ENCODE data around the gene TECTA.

The TECTA gene

DNA sequence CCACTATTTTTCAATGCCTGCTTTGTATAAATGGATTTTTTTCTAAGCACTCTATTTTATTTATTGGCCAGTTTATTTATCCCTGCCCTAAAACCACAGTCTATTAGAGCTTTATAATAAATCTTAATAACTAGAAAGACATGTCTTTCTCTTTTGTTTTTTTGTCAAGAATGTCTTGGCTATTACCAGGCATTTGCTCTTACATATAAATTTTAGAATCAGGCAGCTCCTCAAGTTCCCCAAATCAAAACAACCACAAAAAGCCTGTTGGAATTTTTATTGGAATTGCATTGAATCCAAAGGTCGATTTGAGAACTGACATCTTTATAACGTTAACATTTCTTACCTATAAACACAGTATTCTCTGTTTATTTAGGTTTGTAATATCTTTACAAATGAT, 105.8 kb downstream of the TECTA start:
- Mint-ChIP-seq H3K4me3 (no peak overlapping the region), H3K27ac (no peak overlapping the region), H3K9me3 (no peaks in the 10 kb centered on the region), H3K36me3 (no peaks in the 10 kb centered on the region), H3K27me3 (peaks cover 6% of the 10 kb centered on the region), H3K4me1 (no peaks in the 10 kb centered on the region)
- DNase-seq (ENCODE audit: low spot score in 2 of 2) (no peak), ATAC-seq (ENCODE audit: low read depth) (no peak)

DNA sequence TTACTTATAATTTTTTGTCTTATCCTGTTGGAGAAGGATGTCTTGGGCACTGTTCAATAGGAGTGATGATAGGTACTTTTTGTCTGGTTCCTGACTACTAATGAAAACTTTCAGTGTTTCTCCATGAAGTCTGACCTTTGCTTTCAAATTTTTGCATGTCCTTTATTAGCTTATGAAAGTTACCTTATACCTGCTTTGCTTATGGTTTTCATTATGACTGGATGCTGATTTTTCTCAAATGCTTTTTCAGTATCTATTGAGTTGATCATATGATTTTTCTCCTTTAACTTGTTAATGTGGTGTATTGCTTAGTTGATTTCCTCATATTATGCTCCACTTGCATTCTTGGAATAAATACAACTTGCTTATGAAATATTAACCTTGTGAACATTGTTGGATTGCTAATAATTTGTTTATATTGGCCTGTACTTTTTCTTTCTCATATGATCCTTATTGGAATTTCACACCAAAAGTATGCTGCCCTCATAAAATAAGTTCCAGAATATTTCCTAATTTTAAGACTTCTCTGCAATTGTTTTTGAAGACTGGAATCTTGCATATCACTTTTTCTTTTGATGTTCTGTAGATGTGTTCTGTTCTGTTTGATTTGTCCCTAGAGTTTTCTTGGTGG, 106.6 kb downstream of the TECTA start:
- DNase-seq (ENCODE audit: low spot score in 2 of 2) (no peak), ATAC-seq (ENCODE audit: low read depth) (no peak)

DNA sequence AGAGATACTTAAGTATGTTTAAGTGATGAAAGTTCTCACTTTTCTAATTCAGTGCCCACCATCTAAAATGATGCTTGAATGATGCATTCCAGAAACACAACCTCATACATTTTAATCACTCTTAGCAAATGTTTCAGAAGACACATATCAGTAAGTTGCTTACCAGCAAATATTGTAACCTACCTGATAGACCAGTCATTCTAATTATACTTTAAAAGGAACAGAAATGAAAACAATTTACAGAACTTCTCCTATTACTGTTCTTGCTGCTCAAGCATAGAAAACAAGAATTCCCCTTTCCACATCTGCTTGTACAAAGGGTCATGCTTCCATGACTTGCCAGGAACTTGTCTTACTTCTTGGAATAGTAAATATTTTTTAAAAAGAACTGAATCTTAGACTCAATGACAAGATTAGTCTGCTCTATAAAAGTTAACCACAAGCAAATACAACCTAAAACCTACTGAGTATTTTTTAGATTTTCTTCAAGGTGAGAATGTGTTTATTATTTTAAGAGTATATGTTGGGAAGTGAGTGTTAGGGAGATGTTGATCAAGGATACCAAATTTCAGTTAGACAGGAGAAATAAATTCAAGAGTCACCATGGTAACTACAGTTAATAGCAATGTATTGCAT, 109.5 kb downstream of the TECTA start:
- ATAC-seq (ENCODE audit: low read depth) (no peak), DNase-seq (ENCODE audit: low spot score in 2 of 2) (no peak)
- H3K4me3 Mint-ChIP-seq: no peak overlapping the region
- no peak overlapping the region for H3K27ac Mint-ChIP-seq
- no peaks in the 10 kb centered on the region for H3K4me1 Mint-ChIP-seq
- no peaks in the 10 kb centered on the region for H3K36me3 Mint-ChIP-seq
- peaks cover 9% of the 10 kb centered on the region for H3K27me3 Mint-ChIP-seq
- no peaks in the 10 kb centered on the region for H3K9me3 Mint-ChIP-seq

More for the DNA sequence above, 106.6 kb downstream of the TECTA start:
- no peak overlapping the region for H3K27ac Mint-ChIP-seq
- H3K4me1 Mint-ChIP-seq: no peaks in the 10 kb centered on the region
- H3K27me3 Mint-ChIP-seq: peaks cover 4% of the 10 kb centered on the region
- H3K36me3 Mint-ChIP-seq: no peaks in the 10 kb centered on the region
- no peaks in the 10 kb centered on the region for H3K9me3 Mint-ChIP-seq
- no peak overlapping the region for H3K4me3 Mint-ChIP-seq

DNA sequence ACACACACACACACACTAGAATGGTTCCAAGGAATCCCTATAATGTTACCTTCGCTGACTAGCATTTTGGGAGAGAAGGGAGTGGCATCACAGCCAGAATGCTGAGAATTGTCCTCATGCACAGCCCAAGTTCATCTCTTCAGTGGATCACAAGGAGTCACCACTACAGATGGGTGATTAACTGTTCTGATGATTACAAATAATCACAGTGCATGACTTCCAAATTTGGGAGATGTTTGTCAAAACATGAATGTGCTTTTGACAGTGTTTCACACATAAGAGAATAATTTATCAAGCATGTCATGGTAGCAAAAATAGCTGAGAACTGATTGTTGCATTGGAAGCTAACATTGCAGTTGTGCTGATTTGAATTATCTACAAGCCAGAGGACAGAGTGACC, 110.6 kb downstream of the TECTA start:
- Mint-ChIP-seq H3K27me3 (peaks cover 9% of the 10 kb centered on the region), H3K9me3 (no peaks in the 10 kb centered on the region), H3K4me1 (no peaks in the 10 kb centered on the region), H3K27ac (no peak overlapping the region), H3K36me3 (no peaks in the 10 kb centered on the region), H3K4me3 (no peak overlapping the region)
- DNase-seq (ENCODE audit: low spot score in 2 of 2): no peak
- ATAC-seq (ENCODE audit: low read depth): no peak

DNA sequence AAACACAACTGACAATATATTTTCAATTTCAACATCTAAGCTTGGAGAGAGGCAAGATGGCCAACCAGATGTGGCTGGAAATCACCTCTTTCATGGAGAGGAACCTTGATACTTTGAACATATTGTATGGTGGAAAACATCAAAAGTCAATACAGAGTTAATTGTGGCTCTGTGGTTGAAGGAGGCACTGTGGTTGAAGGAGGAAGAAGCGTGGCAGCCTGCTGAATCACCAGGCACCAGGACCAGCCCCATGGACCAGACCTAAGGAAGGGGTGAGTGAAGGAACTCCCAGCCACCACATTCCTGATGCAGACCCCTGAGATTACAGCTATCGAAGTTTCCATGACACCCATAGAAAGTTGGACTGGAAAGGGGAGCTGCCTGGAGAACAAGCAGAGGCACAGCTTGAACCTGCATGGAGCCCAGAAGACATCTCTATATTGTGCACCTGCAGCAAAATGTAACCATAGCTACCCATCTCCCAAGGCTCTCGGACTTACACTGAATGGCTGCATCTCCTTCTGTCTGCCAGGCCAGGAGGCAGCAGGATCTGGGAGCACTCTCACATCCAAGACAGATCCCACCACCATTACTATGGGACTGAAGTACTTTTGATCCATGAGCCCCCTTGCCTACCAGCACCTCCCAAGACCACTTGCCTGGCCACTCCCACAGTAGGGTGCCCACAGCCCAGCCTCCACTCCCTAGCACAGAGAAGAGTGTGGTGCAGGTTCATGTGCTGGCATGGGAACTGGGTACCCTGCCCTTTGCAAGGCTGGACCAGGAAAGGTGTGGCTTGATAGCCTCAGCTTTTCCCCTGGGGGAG, 111.7 kb downstream of the TECTA start:
- ATAC-seq (ENCODE audit: low read depth): no peak
- Mint-ChIP-seq H3K27me3 (peaks cover 9% of the 10 kb centered on the region), H3K4me1 (no peaks in the 10 kb centered on the region), H3K4me3 (no peak overlapping the region), H3K9me3 (no peaks in the 10 kb centered on the region), H3K36me3 (no peaks in the 10 kb centered on the region), H3K27ac (no peak overlapping the region)
- no peak for DNase-seq (ENCODE audit: low spot score in 2 of 2)

DNA sequence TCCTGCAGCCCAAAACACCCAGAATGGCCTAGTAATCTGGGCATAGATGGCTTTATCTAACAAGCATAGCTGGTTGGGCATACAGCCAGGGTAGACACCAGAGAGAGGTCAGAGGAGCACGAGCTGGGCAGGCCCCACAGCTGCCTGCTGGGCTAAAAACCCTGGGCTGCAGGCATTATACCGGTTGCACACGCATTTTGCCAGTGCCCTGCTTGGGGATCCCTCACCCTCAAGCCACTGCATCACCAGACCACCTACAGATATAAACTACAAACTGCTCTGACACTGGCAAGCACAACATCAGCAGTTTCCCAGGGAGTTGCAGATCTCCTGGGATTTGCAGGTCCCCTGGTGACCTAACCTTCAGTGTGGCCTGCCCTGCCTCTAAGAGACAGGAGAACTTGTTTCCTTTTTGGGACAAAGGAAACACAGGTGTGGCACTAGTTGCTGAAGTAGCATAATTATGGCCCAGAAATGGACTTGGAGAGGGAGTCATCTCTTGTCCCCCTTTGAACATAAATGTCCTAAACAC, 112.4 kb downstream of the TECTA start:
- no peak for DNase-seq (ENCODE audit: low spot score in 2 of 2)
- H3K9me3 Mint-ChIP-seq: no peaks in the 10 kb centered on the region
- H3K27ac Mint-ChIP-seq: no peak overlapping the region
- H3K4me3 Mint-ChIP-seq: no peak overlapping the region
- H3K4me1 Mint-ChIP-seq: no peaks in the 10 kb centered on the region
- no peaks in the 10 kb centered on the region for H3K36me3 Mint-ChIP-seq
- no peak for ATAC-seq (ENCODE audit: low read depth)
- H3K27me3 Mint-ChIP-seq: peaks cover 9% of the 10 kb centered on the region

DNA sequence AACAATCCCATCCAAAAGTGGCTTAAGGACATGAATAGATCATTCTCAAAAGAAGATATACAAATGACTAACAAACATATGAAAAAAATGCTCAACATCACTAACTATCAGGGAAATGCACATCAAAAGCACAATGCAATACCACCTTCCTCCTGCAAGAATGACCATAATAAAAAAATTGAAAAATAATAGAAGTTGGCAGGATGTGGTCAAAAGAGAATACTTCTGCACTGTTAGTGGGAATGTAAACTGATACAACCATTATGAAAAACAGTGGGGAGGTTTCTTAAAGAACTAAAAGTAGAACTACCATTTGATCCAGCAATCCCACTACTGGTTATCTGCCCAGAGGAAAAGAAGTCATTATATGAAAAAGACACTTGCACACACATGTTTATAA, 113.8 kb downstream of the TECTA start:
- H3K4me3 Mint-ChIP-seq: no peak overlapping the region
- no peak for ATAC-seq (ENCODE audit: low read depth)
- peaks cover 9% of the 10 kb centered on the region for H3K27me3 Mint-ChIP-seq
- no peak overlapping the region for H3K27ac Mint-ChIP-seq
- H3K4me1 Mint-ChIP-seq: no peaks in the 10 kb centered on the region
- DNase-seq (ENCODE audit: low spot score in 2 of 2): no peak
- no peaks in the 10 kb centered on the region for H3K36me3 Mint-ChIP-seq
- no peaks in the 10 kb centered on the region for H3K9me3 Mint-ChIP-seq

DNA sequence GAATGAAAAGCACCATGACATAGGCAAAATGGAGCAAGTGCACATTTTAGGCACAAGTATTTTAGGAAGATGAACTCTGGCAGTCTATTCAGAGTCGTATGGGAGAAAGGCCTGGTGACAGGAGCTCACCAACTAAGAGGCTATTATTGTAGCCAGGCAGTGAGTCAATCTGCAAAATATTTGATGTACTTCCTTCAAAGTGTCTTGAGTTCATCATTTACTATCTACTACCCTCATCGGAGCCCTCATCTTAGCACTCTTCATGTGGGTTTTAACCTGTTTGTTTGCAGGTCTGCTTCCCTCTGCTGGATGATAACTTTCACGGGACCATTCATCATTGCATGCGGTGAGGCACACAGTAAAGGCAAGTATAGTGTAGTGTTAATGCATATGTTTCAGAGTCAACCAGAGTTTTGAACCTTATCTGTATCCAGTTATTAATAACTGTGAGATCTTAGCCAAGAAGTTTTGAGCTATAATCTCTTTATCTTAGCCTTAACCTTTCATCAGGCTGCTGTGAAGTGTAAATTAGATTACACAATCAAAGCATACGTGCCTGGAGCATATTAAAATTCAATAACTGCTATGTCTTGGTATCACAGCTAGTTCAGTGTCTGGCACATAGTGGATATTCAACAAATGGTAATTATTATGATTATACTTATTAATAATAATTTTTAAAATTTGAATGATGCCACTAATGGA, 120.6 kb downstream of the TECTA start:
- H3K36me3 Mint-ChIP-seq: no peaks in the 10 kb centered on the region
- H3K9me3 Mint-ChIP-seq: no peaks in the 10 kb centered on the region
- DNase-seq (ENCODE audit: low spot score in 2 of 2): no peak
- no peak for ATAC-seq (ENCODE audit: low read depth)
- H3K27ac Mint-ChIP-seq: no peak overlapping the region
- peaks cover 4% of the 10 kb centered on the region for H3K27me3 Mint-ChIP-seq
- no peak overlapping the region for H3K4me3 Mint-ChIP-seq
- no peaks in the 10 kb centered on the region for H3K4me1 Mint-ChIP-seq

DNA sequence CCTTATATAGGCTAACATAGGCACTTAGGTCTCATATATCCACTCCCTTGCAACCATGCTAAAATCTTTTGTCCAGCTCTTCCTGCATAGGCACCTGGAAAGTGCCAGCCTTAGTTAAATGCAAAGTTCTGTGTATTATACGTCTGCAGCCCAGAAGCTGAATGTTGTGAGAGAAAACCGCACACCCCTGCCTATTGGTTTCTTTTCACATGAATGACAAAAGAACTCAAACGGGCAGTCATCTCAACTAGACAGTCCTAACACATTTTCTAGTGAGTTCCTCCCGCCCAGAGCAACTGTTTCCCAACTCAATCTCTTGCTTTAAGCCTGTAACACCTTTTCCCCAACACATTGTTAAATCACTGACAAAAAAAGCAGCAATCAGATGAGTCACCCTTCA, 122.1 kb downstream of the TECTA start:
- H3K27ac Mint-ChIP-seq: no peak overlapping the region
- peaks cover 1% of the 10 kb centered on the region for H3K9me3 Mint-ChIP-seq
- H3K4me1 Mint-ChIP-seq: no peaks in the 10 kb centered on the region
- ATAC-seq (ENCODE audit: low read depth) (no peak), DNase-seq (ENCODE audit: low spot score in 2 of 2) (no peak)
- no peaks in the 10 kb centered on the region for H3K36me3 Mint-ChIP-seq
- no peak overlapping the region for H3K4me3 Mint-ChIP-seq
- peaks cover 4% of the 10 kb centered on the region for H3K27me3 Mint-ChIP-seq

DNA sequence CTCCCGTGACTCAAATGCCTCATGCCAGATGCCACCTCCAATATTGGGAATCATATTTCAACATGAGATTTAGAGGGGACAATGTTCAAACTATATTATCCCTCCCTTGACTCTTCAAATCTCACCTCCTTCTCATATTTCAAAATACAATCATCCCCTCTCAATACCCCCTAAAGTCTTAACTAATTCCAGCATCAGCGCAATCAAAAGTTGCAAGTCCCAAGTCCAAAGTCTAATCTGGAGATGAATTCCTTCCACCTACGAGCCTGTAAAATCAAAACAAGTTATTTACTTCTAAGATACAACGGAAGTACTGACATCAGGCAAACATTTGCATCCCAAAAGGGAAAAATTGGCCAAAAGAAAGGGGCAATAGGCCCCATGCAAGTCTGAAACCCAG, 124.3 kb downstream of the TECTA start:
- no peak for DNase-seq (ENCODE audit: low spot score in 2 of 2)
- Mint-ChIP-seq H3K27ac (no peak overlapping the region), H3K36me3 (no peaks in the 10 kb centered on the region)

DNA sequence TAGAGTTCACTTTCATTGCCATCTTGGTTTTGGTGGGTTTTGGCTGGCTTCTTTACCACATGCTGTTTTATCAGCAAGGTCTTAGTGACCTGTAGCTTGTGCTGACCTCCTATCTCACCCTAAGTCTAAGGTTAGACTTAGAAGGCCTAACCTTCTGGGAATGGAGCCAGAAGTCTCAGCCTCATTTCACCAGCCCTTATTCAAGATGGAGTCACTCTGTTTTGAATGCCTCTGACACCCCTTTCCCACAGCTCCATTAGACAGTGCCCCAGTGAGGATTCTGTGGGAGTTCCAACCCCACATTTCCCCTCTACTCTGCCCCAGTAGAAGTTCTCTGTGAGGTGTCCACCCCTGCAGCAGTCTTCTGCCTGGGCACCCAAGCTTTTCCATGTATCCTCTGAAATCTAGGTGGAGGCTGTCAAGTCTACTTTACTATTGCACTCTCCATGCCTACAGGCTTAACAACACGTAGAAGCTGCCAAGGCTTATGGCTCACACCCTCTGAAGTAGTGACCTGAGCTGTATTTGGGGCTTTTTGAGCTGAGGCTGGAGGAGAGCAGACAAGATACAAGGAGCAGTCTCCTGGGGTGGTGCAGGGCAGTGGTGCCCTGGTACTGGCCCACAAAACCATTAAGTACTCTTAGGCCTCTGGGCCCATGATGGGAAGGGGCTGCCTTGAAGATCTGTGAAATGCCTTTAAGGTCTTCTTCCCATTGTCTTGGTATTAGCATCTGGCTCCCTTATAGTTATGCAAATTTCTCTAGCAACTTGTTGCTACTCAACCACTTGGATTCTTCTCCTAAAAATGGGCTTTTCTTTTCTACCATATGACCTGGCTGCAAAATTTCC, 125.6 kb downstream of the TECTA start:
- Mint-ChIP-seq H3K27me3 (peaks cover 6% of the 10 kb centered on the region), H3K36me3 (no peaks in the 10 kb centered on the region), H3K4me1 (no peaks in the 10 kb centered on the region), H3K4me3 (no peak overlapping the region), H3K27ac (no peak overlapping the region), H3K9me3 (peaks cover 1% of the 10 kb centered on the region)
- ATAC-seq (ENCODE audit: low read depth) (no peak), DNase-seq (ENCODE audit: low spot score in 2 of 2) (no peak)

More for the DNA sequence above, 124.3 kb downstream of the TECTA start:
- H3K27me3 Mint-ChIP-seq: peaks cover 8% of the 10 kb centered on the region
- H3K4me3 Mint-ChIP-seq: no peak overlapping the region
- no peak for ATAC-seq (ENCODE audit: low read depth)
- H3K9me3 Mint-ChIP-seq: peaks cover 1% of the 10 kb centered on the region
- no peaks in the 10 kb centered on the region for H3K4me1 Mint-ChIP-seq

DNA sequence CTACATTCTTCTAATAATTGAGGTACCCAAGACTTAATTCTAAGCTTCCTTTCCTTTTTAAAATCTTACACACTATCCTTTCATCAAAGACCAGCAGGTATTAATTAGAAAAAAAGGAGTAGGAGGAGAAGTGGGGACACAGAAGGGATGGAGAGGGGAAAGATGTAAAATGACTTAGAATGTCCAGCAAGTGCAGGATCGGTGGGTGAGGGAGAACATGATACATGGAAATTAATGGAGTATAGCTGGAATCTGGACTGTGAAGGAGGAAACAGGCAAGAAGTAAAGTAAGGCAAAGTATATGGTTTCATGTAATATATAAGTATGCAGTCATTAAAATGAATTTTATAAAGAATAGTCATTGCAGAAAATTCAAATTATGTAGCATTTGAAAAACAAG, 127.8 kb downstream of the TECTA start:
- Mint-ChIP-seq H3K27ac (no peak overlapping the region), H3K4me3 (no peak overlapping the region), H3K4me1 (no peaks in the 10 kb centered on the region), H3K9me3 (peaks cover 1% of the 10 kb centered on the region), H3K36me3 (no peaks in the 10 kb centered on the region), H3K27me3 (peaks cover 6% of the 10 kb centered on the region)
- no peak for DNase-seq (ENCODE audit: low spot score in 2 of 2)
- no peak for ATAC-seq (ENCODE audit: low read depth)

DNA sequence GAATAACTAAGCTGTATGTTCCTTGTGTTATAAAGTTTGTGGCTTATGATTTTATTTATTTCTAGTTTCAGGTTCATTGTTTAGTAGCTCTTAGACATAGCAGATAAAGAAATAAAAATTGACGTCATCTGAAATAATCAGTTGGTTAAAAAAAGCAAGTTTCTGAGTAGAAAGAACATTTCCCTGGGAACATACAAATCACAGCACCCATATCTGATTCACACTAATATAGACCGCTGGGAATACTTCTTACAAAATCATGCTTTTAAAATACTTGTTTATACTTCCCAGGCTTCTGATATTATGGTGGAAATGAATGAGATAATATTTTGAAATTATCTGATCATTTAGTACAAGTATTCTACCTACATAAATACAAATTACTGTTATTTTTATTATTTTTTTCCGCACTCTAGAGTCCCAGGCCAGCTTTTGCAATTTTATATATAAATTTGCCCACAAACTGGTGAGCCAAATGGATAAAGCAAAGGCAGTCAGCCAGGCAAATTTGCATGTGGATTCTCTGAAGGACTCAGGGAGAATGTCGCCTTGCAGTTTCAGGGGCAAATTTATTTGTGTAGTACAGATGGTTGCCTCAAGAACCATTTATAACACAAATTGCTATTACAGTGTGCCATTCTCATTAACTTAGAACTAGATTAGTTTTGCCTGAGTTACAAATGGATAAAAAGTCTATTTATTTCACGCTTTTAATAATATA, 128.6 kb downstream of the TECTA start:
- Mint-ChIP-seq H3K27ac (no peak overlapping the region), H3K9me3 (peaks cover 1% of the 10 kb centered on the region), H3K4me3 (no peak overlapping the region), H3K36me3 (no peaks in the 10 kb centered on the region), H3K4me1 (no peaks in the 10 kb centered on the region), H3K27me3 (peaks cover 6% of the 10 kb centered on the region)
- DNase-seq (ENCODE audit: low spot score in 2 of 2): no peak
- no peak for ATAC-seq (ENCODE audit: low read depth)
